NCI-H345 treated with DMSO at 0.1 percent for 48 hours (cell line): ENCODE results near the gene SLCO4A1.

Experiments used
- DNase-seq: peaks from one replicate; lab custom pipeline; 2025; ENCODE audit not compliant: unreplicated experiment; lab: John Stamatoyannopoulos, UW

SLCO4A1 gene, protein sequence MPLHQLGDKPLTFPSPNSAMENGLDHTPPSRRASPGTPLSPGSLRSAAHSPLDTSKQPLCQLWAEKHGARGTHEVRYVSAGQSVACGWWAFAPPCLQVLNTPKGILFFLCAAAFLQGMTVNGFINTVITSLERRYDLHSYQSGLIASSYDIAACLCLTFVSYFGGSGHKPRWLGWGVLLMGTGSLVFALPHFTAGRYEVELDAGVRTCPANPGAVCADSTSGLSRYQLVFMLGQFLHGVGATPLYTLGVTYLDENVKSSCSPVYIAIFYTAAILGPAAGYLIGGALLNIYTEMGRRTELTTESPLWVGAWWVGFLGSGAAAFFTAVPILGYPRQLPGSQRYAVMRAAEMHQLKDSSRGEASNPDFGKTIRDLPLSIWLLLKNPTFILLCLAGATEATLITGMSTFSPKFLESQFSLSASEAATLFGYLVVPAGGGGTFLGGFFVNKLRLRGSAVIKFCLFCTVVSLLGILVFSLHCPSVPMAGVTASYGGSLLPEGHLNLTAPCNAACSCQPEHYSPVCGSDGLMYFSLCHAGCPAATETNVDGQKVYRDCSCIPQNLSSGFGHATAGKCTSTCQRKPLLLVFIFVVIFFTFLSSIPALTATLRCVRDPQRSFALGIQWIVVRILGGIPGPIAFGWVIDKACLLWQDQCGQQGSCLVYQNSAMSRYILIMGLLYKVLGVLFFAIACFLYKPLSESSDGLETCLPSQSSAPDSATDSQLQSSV

DNA sequence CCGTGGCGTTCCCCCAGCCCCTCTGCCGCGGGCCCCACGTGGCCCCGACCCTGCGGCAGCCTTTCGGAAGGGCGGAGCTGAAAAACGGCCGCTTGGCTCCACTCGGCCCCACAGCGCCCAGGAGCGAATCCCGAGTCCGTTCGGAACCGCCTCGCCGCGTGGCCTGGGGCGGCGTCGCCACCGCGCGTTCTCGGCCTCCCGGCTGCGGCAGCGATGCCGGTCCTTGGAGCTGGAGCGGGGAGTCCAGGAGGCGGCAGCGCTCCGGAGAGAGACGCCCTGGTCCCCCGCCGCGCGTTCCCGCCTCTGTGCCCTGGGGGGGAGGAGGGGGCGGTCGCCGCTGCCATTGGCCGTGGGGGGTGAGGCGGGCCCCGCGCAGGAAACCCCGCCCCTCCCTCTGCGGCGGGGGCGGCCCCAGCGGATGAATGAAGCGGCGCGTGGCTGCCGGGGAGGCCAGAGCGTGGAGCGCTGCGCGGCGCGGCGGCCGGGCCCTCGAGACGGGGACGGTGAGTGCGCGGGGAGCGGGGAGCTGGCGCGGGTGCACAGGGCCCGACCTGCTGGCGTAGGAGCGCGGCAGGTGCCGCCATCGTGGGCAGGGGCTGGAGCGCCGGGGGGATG, at the start of gene SLCO4A1:
Gene SLCO4A1 (plus strand): TSS at position 453 of the 615 bp plus-strand sequence. CDS start 13,952 bp downstream, outside the sequence.
- peak; percentile 77 for DNase-seq

DNA sequence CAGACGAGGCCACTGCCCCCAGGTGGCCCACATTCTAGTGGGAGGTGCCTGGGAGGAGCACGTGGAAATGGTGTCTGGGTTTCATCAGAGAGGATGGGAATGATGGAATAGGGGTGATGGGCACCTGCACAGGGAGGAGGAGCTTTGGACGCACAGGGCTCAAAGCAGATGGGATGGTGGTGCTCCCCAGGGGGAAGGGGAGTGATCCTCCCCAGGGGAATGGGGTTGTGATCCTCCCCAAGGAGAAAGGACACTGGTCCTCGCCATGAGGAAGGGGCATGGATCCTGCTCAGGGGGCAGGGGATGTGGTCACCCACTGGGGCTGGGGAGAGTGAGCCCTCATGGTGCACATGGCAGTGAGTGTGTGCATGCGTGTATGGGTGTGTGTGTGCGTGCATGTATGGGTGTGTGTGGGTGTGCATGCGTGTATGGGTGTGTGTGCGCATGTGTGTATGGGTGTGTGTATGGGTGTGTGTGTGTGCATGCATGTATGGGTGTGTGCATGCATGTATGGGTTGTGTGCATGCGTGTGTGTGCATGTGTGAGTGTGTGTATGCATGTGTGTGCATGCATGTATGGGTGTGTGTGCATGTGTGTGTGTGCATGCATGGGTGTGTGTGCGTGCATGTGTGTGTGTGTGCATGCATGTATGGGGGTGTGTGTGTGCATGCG, 49.7 kb upstream of the SLCO4A1 start:
- DNase-seq = no peak

DNA sequence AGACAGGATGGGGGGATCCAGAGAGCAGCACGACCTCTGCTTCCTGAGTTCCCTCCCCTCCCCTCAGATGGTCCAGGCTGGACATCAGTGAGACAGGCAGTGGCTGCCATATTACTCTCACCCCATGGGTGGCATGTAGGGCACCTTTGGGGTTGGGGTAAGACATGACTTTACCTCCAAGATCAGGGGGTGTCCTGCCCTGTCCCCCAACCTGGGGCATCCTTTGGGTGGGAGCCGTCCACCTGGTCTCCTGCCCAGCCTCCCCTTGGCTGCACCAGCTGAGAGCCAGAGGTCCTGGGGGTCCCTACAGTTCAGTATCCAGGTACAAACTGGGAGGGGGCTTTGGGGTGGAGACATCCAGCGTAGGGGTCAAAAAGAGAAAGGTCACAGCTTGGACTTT, 48.7 kb upstream of the SLCO4A1 start:
- no peak for DNase-seq

DNA sequence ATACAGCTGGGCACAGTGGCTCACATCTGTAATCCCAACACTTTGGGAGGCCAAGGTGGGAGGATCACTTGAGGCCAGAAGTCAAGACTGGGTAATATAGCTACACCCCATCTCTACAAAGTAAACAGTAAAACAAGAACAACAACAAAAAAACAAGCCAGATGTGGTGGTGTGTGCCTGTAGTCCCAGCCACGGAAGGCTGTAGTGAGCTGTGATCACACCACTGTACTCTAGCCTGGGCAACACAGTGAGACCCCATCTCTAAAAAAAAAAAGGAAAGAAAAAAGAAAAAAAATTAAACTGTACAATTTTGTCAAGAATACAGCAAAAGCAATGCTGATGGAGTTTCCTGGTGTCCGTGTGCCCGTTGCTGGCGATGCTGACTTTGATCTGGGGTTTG, 47.2 kb upstream of the SLCO4A1 start:
- DNase-seq = no peak

DNA sequence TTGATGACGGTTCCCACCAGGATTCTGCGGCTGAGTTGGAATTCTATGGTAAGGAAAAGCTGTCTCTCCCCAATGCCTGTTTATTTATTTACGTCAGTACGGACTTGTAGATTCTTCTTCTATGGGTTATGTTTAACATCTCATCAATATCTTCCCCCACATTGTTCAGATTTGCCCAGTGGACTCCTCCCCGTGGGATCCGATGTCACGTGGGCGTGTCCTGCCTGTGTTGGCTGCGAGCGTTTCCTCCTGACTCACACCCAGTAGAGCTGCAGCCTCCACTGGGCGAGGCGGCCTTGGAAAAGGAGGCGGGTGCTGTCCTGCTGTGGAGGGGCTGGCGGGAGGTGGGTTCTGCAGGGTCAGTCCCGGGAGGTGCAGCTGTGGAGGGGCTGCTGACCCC, 46.8 kb upstream of the SLCO4A1 start:
- DNase-seq = no peak

DNA sequence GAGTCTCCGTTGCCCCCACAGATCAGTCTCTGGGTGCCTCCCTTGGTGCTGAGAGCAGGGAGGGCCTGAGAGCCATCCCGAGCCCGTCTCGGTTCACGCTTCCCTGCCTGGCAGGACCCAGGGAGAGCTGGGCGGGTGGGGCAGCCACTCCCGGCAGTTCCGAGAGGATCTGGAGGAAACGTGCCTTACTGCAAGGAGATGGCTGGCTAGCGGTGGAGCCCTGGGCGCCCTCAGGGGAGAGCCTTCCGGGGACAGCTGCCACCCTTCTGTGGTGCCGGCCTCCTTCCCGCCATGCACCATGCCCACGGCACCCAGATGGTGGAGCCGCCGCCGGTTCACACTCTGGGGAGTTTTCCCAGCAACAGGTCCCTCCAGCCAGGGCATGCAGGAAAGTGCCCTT, 45.8 kb upstream of the SLCO4A1 start:
- no peak for DNase-seq

DNA sequence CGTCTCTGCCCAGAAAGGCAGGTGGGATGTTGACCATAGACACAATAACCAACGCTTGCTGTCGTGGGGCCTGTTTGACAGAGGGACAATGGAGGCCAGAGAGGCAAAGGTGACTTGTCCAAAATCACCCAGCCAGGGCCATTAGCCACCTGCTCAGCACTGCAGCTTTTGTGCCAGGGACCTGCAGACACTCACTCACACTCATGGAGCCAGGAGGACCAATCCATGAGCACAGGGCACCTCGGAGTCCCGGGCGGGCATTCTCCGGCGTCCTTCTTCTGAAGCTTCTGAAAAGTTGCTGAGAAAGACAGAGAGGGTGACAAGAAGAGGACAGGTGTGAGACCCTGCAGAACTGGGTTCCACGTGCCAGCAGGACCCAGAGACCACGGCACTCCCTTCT, 45.4 kb upstream of the SLCO4A1 start:
- DNase-seq = no peak

DNA sequence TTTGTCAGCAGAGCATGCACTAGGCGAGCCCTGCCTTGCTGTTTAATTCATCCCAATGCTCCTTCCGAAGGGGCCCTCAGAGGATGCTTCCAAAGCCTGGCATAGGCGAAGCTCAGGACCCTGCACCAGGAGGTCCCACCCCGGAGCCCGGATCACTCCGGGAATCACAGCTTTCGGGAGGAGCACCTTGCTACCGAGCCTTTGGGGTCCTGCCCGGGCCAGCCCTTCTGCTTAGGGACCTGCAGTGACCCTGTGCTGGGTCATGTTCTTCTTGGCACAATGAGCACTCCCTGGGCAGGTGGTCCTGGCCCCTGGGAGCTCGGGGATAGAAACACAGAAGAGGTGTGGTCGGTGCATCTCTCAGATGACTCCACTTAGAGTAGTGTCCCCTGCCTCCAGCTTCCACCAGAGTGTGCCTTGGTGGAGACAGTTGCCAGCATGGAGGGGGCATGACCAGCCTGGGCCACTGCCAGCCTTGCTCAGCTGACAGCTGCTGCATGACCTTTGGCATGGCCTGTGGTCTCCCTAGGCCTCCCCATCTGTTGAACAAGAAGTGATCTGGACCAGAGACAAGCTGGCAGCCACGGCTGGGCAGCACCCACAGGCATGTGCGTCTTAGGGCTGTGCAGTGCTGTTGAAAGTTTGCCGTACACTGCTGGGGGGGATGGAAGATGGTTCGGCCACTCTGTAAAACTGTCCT, 44.7 kb upstream of the SLCO4A1 start:
- no peak for DNase-seq

DNA sequence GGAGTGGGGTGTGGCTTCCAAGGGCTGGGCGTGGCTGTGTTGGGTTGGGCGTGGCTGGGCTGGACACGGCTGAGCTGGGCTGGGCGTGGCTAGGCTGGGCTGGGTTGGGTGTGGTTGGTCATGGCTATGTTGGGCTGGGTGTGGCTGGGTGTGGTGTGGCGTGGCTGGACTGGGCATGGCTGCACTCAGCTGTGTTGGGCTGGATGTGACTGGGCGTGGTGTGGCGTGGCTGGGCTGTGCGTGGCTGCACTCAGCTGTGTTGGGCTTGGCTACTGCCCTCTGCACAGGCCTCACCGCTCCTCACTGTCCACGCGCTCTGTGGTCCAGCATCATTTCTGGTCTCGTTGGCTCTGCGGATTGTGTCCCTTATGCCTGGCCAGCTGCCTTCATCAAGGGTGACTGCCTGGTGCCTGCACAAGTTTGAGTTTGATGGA, 43.5 kb upstream of the SLCO4A1 start:
- no peak for DNase-seq

DNA sequence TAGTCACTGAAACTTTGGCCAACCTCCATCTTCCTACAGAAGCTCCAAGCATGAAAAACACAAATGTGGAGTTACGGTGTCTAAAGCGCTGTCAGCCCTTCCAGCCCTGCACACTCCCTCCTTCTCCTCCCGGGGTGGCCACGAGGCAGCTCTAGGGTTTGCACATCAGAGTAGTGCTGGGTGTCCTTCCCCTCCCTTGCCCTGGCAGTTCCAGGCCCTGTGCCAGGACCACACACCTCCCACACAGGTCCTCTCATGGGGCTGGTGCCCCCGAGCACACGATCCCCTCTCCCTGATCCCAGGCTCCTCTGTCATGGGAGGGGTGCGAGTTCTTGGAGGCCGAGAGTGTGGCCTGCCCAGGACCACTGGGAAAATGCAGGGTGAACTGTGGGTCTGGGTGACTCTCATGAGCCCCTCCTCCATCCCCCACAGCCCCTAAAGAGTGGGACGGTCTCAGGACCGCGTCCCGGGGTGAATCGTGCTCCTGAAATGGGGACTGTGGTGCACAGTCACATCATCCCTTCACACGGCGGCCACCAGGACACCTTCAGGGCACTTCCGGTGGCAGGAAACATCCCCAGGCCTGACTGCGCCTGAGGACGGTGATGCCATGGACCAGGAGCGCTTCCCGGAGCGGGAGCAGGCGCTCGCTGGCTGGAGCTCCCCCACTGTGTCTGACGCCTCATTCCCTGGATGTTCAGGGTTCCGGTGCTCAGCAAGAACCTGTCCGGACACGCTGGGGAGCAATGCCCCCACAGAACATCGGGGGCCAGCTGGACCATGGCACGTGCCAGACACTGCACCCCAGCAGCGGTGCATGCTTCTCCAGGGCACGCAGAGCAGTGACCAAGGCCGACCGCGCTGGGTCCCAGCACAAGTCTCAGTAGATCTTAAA, 42.8 kb upstream of the SLCO4A1 start:
- DNase-seq = no peak

DNA sequence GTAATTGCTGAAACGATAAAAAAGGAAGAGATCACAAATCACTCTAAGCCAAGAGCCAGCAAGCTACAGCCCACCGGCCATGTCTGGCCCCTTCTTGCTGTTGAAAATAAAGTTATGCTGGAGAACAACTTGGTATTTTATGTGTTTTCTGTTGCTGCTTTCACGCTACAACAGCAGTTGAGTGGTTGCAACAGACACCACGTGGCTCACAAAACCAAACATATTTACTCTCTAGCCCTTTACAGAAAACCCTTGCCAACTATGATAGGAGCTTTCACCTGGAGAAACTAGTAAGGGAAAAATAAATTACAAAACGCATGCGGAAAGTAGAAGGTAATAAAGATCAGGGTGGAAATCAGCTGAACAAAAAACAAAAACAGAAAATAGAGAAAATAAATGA, 41.1 kb upstream of the SLCO4A1 start:
- no peak for DNase-seq

DNA sequence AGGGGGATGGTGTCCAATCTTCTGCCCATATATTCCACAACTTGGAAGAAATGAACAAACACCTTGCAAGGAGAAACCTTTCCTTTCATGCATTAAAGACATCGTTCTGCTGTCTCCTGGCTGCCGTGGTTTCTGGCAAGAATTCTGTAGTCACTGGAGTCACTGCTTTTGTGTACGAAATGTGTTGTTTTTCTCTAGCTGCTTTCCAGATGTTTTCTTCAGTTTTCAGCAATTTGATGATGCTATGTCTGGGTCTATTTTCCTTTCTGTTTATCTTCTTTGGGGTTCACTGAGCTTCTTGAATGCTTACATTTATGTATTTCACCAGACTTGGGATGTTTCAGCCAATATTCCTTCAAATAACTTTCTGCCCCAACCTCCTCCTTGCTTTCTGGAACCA, 40.6 kb upstream of the SLCO4A1 start:
- DNase-seq = no peak

DNA sequence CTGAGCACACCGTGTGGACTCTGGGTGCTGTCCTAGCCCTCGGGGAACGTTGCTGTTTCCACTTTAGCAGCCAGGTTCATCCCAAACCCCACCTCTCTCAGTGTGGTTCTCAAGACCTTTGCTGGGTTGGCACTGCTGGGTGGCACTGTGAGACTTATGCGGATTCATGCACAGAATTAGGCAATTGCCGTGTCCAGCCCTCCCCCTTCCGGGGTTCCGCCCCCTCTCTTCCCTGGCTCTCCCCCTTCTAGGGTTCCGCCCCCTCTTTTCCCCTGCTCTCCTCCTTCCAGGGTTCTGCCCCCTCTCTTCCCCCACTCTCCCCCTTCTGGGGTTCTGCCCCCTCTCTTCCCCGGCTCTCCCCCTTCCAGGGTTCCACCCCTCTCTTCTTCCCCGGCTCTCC, 39.8 kb upstream of the SLCO4A1 start:
- DNase-seq = no peak

DNA sequence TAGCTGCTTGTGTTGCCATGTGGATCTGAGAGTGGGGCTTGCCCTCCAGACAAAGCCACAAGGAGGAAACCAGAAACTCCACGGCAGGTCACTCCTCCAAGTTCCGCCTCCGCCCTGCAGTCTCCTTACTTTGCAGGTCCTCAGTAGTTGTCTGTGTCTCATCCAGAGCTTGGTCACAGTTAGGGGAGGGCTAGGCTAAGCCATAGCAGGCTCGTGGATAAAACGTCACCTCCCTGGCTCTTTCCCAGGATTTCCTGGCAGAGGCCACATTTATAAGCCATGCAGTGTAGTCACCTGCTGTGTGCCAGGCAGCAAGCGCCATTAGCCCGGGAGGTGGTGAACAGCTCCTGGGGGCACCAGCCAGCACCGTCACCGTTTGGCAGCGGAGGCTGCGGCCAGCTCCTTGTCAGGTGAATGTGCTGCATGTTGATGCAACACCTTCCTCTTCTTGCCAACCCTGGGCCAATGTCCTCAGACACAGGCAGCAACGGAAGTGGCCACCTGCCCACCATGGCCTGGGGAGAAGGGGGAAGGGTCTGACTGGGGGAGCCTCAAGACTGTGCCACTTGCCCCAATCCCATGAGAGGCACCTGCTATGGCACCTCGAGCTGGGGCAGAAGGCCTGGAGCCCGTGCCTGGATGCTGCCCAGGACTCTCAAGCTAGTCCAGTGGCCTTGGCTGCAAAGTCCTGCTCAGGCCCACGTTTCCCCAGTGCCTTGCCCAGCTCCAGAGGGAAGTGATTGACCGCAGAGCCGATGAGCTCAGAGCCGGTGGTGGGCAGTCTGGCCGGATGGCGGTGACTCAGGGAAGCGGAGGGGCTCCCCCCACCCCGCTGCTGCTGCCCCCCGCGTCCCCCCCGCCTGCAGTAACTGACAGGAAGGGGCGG, 39.0 kb upstream of the SLCO4A1 start:
- DNase-seq = peak; percentile 75

DNA sequence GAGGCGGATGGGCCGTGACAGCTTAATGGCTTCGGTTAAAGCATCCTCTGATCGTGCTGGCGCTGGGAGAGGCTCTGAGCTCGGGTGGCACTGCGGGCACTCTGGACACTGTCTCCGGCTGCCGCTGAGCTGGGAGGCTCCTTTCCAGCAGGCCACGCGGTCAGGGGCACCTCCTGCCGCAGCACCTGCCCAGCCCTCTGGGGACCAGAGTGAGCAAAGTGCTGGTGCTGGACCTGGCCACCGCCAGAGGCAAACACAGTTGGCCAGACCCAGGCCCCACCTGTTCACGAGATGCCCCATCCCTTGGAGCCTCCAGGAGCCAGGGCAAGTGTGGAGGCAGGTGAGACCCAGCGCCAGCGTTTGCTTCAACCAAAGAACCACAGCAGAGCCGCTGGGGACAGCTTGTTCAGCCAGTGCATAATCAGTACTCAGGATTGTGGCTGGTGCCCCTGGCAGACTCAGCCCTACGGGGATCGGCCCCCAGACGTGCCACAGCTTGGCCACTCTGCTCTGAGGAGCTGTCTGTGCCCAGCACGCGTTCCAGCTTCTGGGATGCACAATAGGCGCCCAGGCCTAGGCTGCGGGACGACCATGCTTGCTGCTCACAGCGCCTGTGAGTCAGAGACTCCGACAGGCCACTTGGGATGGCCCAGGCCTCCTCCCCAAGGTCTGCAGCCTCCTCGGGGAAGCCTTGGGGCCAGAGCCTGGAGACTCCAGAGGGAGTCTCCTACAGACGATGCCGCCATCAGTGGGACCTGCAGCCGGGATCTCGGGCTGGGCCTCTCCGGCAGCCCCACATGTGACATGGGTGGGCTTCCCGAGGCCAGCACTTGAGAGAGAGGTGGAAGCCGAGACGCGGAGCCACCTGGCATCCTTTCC, 38.2 kb upstream of the SLCO4A1 start:
- no peak for DNase-seq

DNA sequence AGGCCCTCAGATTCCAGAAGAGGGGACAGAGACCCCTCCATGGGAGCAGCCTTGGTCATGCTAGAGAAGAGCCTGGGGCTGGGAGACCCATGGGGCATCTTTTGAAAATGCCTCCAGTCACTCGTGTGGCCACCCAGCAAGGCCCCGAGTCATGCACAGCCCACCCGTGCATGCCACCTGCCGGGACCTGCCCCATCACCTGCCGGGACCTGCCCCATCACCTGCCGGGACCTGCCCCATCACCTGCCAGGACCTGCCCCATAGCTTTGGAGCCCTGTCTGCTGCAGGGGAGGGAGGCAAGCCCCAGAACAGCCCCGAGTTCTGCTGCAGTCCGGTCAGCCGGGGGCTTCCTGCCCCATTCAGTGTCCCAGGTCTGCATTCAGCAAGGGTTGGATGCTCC, 37.5 kb upstream of the SLCO4A1 start:
- DNase-seq = no peak

DNA sequence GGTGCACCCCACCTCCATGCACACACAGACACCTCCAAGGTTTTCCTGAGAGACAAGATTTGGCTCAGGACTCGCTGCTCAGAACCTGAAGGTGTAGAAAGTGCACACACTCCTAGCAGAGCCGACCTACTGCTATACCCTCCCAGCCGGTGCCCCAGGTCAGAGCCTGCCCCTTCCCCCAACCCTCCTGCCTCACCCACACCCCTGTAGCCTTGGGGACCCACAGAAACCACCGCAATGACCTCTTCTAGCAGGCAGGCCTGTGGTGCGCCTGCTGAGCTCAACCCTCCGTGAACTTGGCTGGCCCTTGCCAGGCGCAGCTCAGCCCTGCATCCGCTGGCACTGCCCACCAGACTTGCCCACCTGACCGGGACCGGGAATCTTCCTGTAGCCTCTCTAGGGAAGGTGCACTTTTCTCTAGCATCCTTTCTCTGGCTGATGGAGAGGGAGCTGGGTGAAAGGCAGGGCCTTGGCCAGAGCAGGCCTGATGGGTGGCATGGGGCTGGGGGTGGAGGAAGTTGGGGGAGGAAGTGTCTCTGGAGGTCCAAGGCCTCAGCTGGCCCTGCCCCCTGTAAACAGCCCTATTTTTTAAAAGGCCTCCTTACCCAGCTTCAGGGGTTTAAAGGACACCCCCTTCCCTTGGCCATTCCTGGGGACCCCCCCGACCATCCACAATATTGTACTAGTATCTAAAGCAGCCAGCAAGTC, 36.9 kb upstream of the SLCO4A1 start:
- no peak for DNase-seq
